ENCODE results near the gene GLUD1. TPM values are rescaled to one million over a fixed set of nuclear protein-coding genes. Genes with fewer than 3 reads are reported as not detected.
A peak's percentile ranks its signal among the peaks of the same experiment; 100 is the strongest.
"Not testable (repeated sequence)": the region's sequence is repeated elsewhere in the genome, so short reads cannot be mapped to it uniquely, and the experiment has no call there.

The GLUD1 gene
- total and polyA plus RNA-seq, 5 donors, result 54.6 to 94.5 (median 86.7) TPM

- Histone ChIP-seq H3K4me3 (ENCODE audit: low read length) (no peak overlapping the region), H3K27me3 (ENCODE audit: control insufficient read depth, insufficient read depth) (no peaks in the 10 kb centered on the region), H3K27ac (ENCODE audit: low read length) (no peak overlapping the region), H3K4me1 (ENCODE audit: control insufficient read depth, insufficient read depth, low read length) (no peaks in the 10 kb centered on the region), H3K9me3 (ENCODE audit: control insufficient read depth, low read length) (no peaks in the 10 kb centered on the region)
- ATAC-seq (no peak), DNase-seq (no peak)
- 100% methylated on average over 1 of the region's 1 CpG for WGBS
- intact Hi-C loops (cut with DNase I), result no loop called here
These were observed 27.8 kb downstream of the GLUD1 start for GRCh38 chr10:87066865-87067264.

GRCh38 chr10:87066178-87066577 is 28.5 kb downstream of the GLUD1 start:
- ATAC-seq (no peak), DNase-seq (no peak)
- H3K9me3 ChIP-seq (ENCODE audit: control insufficient read depth, low read length), result no peaks in the 10 kb centered on the region
- H3K4me3 ChIP-seq (ENCODE audit: low read length), result no peak overlapping the region
- H3K4me1 ChIP-seq (ENCODE audit: control insufficient read depth, insufficient read depth, low read length), result no peaks in the 10 kb centered on the region
- whole genome bisulfite sequencing, result 99% methylated on average over 2 of the region's 2 CpGs
- H3K27ac ChIP-seq (ENCODE audit: low read length), result no peak overlapping the region
- H3K27me3 ChIP-seq (ENCODE audit: control insufficient read depth, insufficient read depth), result no peaks in the 10 kb centered on the region
- intact Hi-C loops (cut with DNase I), result no loop called here

GRCh38 chr10:87064651-87065050 is 30.0 kb downstream of the GLUD1 start:
- intact Hi-C loops (cut with DNase I), result no loop called here
- WGBS, result 80% methylated on average over 5 of the region's 5 CpGs
- Histone ChIP-seq H3K9me3 (ENCODE audit: control insufficient read depth, low read length) (no peaks in the 10 kb centered on the region), H3K27ac (ENCODE audit: low read length) (no peak overlapping the region), H3K4me1 (ENCODE audit: control insufficient read depth, insufficient read depth, low read length) (no peaks in the 10 kb centered on the region), H3K27me3 (ENCODE audit: control insufficient read depth, insufficient read depth) (no peaks in the 10 kb centered on the region), H3K4me3 (ENCODE audit: low read length) (no peak overlapping the region)
- DNase-seq (no peak), ATAC-seq (no peak)

GRCh38 chr10:87060280-87060928 is 34.2 kb downstream of the GLUD1 start:
- WGBS, result 90% methylated on average over 6 of the region's 6 CpGs

DNA sequence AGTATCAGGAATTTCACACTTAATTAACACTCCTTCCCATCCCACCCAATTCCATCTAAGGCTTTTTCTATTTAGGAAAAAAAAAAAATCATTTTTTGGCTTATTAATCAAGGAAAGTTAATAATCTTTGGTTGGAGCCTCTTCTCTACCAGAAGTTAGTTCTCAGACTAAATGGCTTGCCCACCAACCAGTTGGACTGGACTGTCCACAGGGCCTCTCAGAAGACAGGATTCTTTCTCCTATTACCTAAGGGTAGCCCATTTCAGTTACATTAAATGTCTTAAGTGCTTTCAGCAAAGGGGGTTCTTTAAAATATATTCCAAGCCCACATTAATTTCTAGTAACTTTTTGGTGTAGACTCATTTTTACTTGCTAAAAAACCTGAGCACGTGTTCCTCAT is 35.2 kb downstream of the GLUD1 start:
- WGBS, result 95% methylated on average over 1 of the region's 1 CpG
- Histone ChIP-seq H3K4me1 (ENCODE audit: control insufficient read depth, insufficient read depth, low read length) (peaks cover 2% of the 10 kb centered on the region), H3K27me3 (ENCODE audit: control insufficient read depth, insufficient read depth) (no peaks in the 10 kb centered on the region), H3K4me3 (ENCODE audit: low read length) (no peak overlapping the region), H3K27ac (ENCODE audit: low read length) (no peak overlapping the region), H3K9me3 (ENCODE audit: control insufficient read depth, low read length) (no peaks in the 10 kb centered on the region)
- ATAC-seq (no peak), DNase-seq (no peak)
- intact Hi-C loops (cut with DNase I), result no loop called here

More at GRCh38 chr10:87060280-87060928, 34.2 kb downstream of the GLUD1 start:
- Histone ChIP-seq H3K27ac (ENCODE audit: low read length) (no peak overlapping the region), H3K27me3 (ENCODE audit: control insufficient read depth, insufficient read depth) (no peaks in the 10 kb centered on the region), H3K4me3 (ENCODE audit: low read length) (no peak overlapping the region), H3K4me1 (ENCODE audit: control insufficient read depth, insufficient read depth, low read length) (peaks cover under 1% of the 10 kb centered on the region), H3K9me3 (ENCODE audit: control insufficient read depth, low read length) (no peaks in the 10 kb centered on the region)
- ATAC-seq (no peak), DNase-seq (no peak)
- intact Hi-C loops (cut with DNase I), result no loop called here

- no peaks in the 10 kb centered on the region for H3K27me3 ChIP-seq (ENCODE audit: control insufficient read depth, insufficient read depth)
- no peak for DNase-seq
- no peak for ATAC-seq
- H3K9me3 ChIP-seq (ENCODE audit: control insufficient read depth, low read length), result no peaks in the 10 kb centered on the region
- H3K4me1 ChIP-seq (ENCODE audit: control insufficient read depth, insufficient read depth, low read length), result peaks cover 2% of the 10 kb centered on the region
- H3K4me3 ChIP-seq (ENCODE audit: low read length), result no peak overlapping the region
- intact Hi-C loops (cut with DNase I), result no loop called here
- WGBS, result 47% methylated on average over 1 of the region's 1 CpG
- H3K27ac ChIP-seq (ENCODE audit: low read length), result no peak overlapping the region
These were observed 36.5 kb downstream of the GLUD1 start for GRCh38 chr10:87058171-87058570.

DNA sequence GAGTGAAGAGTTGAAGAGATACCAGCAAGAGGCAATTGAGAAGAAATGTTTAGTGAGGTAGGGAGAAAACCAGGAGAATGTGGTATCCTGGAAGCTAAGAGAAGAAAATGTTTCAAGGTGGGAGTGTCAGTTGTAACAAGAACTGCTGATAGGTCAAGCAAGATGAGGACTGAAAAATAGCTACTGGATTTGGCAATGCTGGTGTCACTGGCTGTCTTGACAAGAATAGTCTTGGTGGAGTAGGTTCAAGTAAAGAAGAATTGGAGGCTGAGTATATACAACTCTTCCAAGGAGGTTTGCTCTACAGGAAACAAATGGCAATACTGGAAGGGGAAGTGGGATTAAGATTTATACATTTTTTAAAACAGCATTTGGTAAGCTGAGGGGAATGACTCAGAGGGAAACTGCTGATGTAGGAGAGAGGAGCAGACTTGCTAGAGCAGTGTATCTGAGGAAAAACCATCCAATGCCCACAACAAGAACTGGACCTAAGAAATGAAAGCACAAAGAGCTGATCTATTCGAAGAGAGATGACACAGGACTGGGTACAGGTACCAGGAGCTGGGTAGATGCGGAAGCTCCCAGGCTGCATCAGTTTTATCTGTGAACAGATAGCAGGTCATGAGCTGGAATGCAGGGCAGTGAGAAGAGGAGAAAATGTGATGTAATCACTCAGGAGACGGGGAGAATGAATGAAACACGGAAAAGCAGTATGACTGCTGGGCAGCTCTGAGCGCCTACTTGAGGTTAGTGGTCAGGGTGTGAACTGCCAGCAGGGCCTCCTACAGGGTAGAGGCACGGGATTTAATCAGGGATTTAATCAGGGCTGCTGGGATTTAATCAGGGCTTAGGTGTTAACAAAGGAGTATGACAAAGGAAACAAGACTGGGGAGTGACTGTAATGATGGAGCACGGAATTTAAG is 40.0 kb downstream of the GLUD1 start:
- WGBS, result 58% methylated on average over 7 of the region's 7 CpGs
- Histone ChIP-seq H3K27ac (ENCODE audit: low read length) (no peak overlapping the region), H3K9me3 (ENCODE audit: control insufficient read depth, low read length) (no peaks in the 10 kb centered on the region), H3K27me3 (ENCODE audit: control insufficient read depth, insufficient read depth) (no peaks in the 10 kb centered on the region), H3K4me1 (ENCODE audit: control insufficient read depth, insufficient read depth, low read length) (peaks cover 2% of the 10 kb centered on the region), H3K4me3 (ENCODE audit: low read length) (no peak overlapping the region)
- ATAC-seq (peak; percentile 51 to 56), DNase-seq (no peak)
- intact Hi-C loops (cut with DNase I), result no loop called here

DNA sequence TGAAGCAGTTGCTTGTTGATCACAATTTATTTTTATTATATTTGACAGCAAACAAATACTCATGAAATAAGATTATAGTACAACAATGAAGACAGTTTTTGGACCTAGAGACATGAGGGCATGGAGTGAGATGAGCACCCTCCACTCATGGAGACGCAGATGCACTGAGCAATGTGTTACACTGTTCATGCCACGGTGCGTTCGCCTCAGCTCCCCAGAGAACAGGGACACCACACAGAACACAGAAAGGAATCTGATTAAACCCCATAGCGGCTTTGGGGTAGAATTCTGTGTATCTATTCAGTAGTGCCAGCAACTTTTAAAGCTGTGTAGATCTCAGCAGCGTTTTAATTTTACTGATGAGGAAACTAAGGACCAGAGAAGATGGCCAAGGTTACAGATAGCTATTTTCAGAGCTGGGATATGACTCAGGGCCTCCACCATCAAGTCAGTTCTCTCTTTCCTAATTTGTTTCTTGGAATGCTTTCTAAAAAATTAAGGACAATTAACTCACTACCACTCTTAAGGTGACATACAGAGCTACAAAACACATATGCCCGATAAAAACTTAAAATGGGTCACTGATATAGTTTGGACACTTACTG is 41.0 kb downstream of the GLUD1 start:
- H3K4me1 ChIP-seq (ENCODE audit: control insufficient read depth, insufficient read depth, low read length), result peaks cover 2% of the 10 kb centered on the region
- no peak for DNase-seq
- no peak overlapping the region for H3K4me3 ChIP-seq (ENCODE audit: low read length)
- no peaks in the 10 kb centered on the region for H3K9me3 ChIP-seq (ENCODE audit: control insufficient read depth, low read length)
- intact Hi-C loops (cut with DNase I), result no loop called here
- WGBS, result 80% methylated on average over 7 of the region's 7 CpGs
- no peak overlapping the region for H3K27ac ChIP-seq (ENCODE audit: low read length)
- no peaks in the 10 kb centered on the region for H3K27me3 ChIP-seq (ENCODE audit: control insufficient read depth, insufficient read depth)
- peak in 1 of 2 donors; percentile 20 for ATAC-seq

- Histone ChIP-seq H3K4me1 (ENCODE audit: control insufficient read depth, insufficient read depth, low read length) (peaks cover 2% of the 10 kb centered on the region), H3K4me3 (ENCODE audit: low read length) (no peak overlapping the region), H3K27ac (ENCODE audit: low read length) (no peak overlapping the region), H3K9me3 (ENCODE audit: control insufficient read depth, low read length) (no peaks in the 10 kb centered on the region), H3K27me3 (ENCODE audit: control insufficient read depth, insufficient read depth) (no peaks in the 10 kb centered on the region)
- ATAC-seq (peak; percentile 82 to 92), DNase-seq (peak; percentile 37 to 83 (median 77))
- 44% methylated on average over 3 of the region's 3 CpGs for WGBS
- intact Hi-C loops (cut with DNase I), result no loop called here
These were observed 41.5 kb downstream of the GLUD1 start for GRCh38 chr10:87053111-87053510.

DNA sequence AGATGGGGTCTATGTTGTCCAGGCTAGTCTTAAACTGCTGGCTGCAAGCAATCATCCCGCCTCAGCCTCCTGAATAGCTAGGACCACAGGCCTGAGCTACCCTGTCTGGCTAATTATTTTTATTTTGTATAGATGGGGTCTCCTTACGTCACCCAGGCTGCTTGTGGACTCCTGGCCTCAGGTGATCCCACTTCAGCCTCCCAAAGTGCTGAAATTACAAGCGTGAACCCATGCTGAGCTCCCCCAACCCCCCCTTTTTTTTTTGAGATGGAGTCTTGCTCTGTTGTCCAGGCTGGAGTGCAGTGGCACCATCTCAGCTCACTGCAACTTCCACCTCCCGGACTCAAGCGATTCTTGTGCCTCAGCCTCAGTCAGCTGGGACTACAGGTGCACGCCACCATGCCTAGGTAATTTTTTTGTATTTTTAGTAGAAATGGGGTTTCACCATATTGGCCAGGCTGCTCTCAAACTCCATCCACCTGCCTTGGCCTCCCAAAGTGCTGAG is 49.2 kb downstream of the GLUD1 start:
- ATAC-seq (no peak), DNase-seq (no peak)
- H3K9me3 ChIP-seq (ENCODE audit: control insufficient read depth, low read length), result no peaks in the 10 kb centered on the region
- H3K27ac ChIP-seq (ENCODE audit: low read length), result no peak overlapping the region
- H3K27me3 ChIP-seq (ENCODE audit: control insufficient read depth, insufficient read depth), result no peaks in the 10 kb centered on the region
- intact Hi-C loops (cut with DNase I), result no loop called here
- no peak overlapping the region for H3K4me3 ChIP-seq (ENCODE audit: low read length)
- no peaks in the 10 kb centered on the region for H3K4me1 ChIP-seq (ENCODE audit: control insufficient read depth, insufficient read depth, low read length)
- 95% methylated on average over 6 of the region's 6 CpGs for WGBS

- H3K27ac ChIP-seq (ENCODE audit: low read length); H3K27me3 ChIP-seq (ENCODE audit: control insufficient read depth, insufficient read depth); H3K9me3 ChIP-seq (ENCODE audit: control insufficient read depth, low read length); H3K4me3 ChIP-seq (ENCODE audit: low read length); H3K4me1 ChIP-seq (ENCODE audit: control insufficient read depth, insufficient read depth, low read length); intact Hi-C loops (cut with DNase I); ATAC-seq; DNase-seq: not testable (repeated sequence)
- 95% methylated on average over 7 of the region's 7 CpGs for WGBS
These were observed 51.1 kb downstream of the GLUD1 start for GRCh38 chr10:87043579-87043978.
